ENCODE measurements around the gene CTSG.
"Not testable (repeated sequence)": the region's sequence is repeated elsewhere in the genome, so short reads cannot be mapped to it uniquely, and the experiment has no call there.

Gene CTSG

GRCh38 chr14:24576182-24576581 lies at the start of gene CTSG:
Gene CTSG, minus strand, starts transcription at chr14:24576250. Its CDS starts 27 bp downstream, at chr14:24576223.
- peak; percentile 12 for DNase-seq

- DNase-seq: no peak
Measured at GRCh38 chr14:24613747-24614146, 37.7 kb upstream of the CTSG start.

GRCh38 chr14:24613241-24613640 lies 37.2 kb upstream of the CTSG start:
- no peak for DNase-seq

- DNase-seq: peak; percentile 16
Measured at GRCh38 chr14:24612196-24612595, 36.1 kb upstream of the CTSG start.

GRCh38 chr14:24609655-24610344 lies 33.8 kb upstream of the CTSG start, which contains the start of gene GZMH:
Gene GZMH, minus strand, starts transcription at chr14:24609685. Its CDS starts 72 bp downstream, at chr14:24609613.
- DNase-seq: no peak

GRCh38 chr14:24607635-24608514 lies 31.8 kb upstream of the CTSG start:
- no peak for DNase-seq

- no peak for DNase-seq
Measured at GRCh38 chr14:24607081-24607480, 31.0 kb upstream of the CTSG start.

- no peak for DNase-seq
Measured at GRCh38 chr14:24606297-24606696, 30.2 kb upstream of the CTSG start.

- peak; percentile 56 for DNase-seq
Measured at GRCh38 chr14:24605435-24606190, 29.6 kb upstream of the CTSG start.

GRCh38 chr14:24597403-24597802 lies 21.4 kb upstream of the CTSG start:
- DNase-seq: no peak

- no peak for DNase-seq
Measured at GRCh38 chr14:24595073-24595808, 19.2 kb upstream of the CTSG start.

- not testable (repeated sequence) for DNase-seq
Measured at GRCh38 chr14:24591004-24591403, 15.0 kb upstream of the CTSG start.

- DNase-seq: not testable (repeated sequence)
Measured at GRCh38 chr14:24584402-24584801, 8.4 kb upstream of the CTSG start.

- DNase-seq: no peak
Measured at GRCh38 chr14:24578558-24578957, 2.5 kb upstream of the CTSG start.

GRCh38 chr14:24576771-24577170 lies 721 bp upstream of the CTSG start:
- no peak for DNase-seq

- no peak for DNase-seq
Measured at GRCh38 chr14:24574206-24574774, 1.8 kb downstream of the CTSG start.

GRCh38 chr14:24566318-24566717 lies 9.7 kb downstream of the CTSG start:
- no peak for DNase-seq

- peak; percentile 6 for DNase-seq
Measured at GRCh38 chr14:24565766-24566165, 10.3 kb downstream of the CTSG start.

- no peak for DNase-seq
Measured at GRCh38 chr14:24563505-24563904, 12.5 kb downstream of the CTSG start.

- DNase-seq: no peak
Measured at GRCh38 chr14:24556756-24557155, 19.3 kb downstream of the CTSG start.

- not testable (repeated sequence) for DNase-seq
Measured at GRCh38 chr14:24549064-24549463, 27.0 kb downstream of the CTSG start.

- DNase-seq: no peak
Measured at GRCh38 chr14:24542346-24542936, 33.6 kb downstream of the CTSG start.
